Nephron (organoid): ENCODE data around the gene CLEC18A.
"Not testable (repeated sequence)": the region's sequence is repeated elsewhere in the genome, so short reads cannot be mapped to it uniquely, and the experiment has no call there.

Source experiments
- H3K27ac Mint-ChIP-seq, 3 experiments: 2 replicates each; pipeline ENCODE4 v1.8.0; 2020; ENCODE audit warnings: mixed read lengths in 3 of 3, mild to moderate bottlenecking in 2 of 3, moderate library complexity in 1 of 3
- H3K27me3 Mint-ChIP-seq: 2 replicates; pipeline ENCODE4 v1.8.0; 2021; ENCODE audit warnings: low read depth, mild to moderate bottlenecking, moderate library complexity, mixed read lengths
- H3K36me3 Mint-ChIP-seq: 2 replicates; pipeline ENCODE4 v1.8.0; 2020; ENCODE audit warnings: low read depth, mixed read lengths
- H3K4me1 Mint-ChIP-seq: 2 replicates; pipeline ENCODE4 v1.8.0; 2020; ENCODE audit warnings: mixed read lengths
- H3K4me3 Mint-ChIP-seq, 3 experiments: 2 replicates each; pipeline ENCODE4 v1.8.0; 2020; ENCODE audit warnings: mild to moderate bottlenecking in 3 of 3, mixed read lengths in 3 of 3, moderate library complexity in 2 of 3
- H3K9me3 Mint-ChIP-seq: 2 replicates; pipeline ENCODE4 v1.8.0; 2020; ENCODE audit warnings: mixed read lengths

The CLEC18A gene

DNA sequence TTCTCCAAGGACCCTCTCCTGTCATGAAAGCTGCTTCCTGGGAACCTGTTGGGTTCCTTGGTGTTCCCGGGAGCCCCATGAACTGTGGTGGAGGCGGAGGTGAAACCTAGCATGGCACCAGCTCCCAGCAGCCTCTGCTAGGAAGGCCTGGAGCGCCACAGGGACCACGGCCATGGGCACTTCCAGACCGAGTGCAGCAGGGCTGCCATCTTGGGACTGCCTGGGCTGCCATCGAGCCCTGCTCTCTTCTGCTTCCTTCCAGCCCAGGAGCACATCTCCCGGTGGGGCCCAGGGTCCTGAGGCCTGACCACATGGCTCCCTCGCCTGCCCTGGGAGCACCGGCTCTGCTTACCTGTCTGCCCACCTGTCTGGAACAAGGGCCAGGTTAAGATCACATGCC is 12.2 kb downstream of the CLEC18A start:
- not testable (repeated sequence) for H3K4me1 Mint-ChIP-seq, H3K4me3 Mint-ChIP-seq, H3K27ac Mint-ChIP-seq, H3K36me3 Mint-ChIP-seq, H3K27me3 Mint-ChIP-seq, H3K9me3 Mint-ChIP-seq

DNA sequence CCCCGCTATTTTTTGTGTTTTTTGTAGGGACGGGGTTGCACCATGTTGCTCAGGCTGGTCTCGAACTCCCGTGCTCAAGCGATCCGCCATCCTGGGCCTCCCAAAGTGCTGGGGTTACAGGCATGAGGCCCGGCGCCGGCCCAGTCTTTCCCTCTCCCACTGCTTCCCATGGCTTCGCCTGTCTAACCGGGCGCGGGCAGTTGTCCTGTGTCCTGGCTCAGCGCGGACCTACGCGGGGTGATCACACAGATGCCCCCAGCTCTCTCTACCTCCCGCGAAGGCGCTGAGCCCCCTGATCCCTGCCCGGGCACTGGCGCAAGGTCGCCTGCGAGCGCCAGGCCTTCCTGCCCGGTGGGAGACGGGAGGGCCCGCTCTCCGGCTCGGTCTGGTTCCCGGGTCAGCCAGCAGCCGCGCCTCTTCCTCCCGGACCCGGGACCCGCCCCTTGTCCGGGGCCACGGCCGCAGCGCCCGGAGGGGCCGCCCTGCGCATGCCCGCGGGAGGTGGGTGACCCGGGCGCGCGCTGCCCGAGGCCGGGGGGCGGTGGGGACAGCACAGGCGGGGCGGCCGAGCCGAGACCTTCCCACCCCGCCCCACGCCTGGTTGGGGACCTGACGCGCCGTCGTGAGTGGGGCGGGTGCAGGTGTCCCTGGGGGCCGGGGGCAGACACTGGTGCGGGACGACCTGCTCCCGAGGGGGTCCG is 14.0 kb downstream of the CLEC18A start:
- H3K27me3 Mint-ChIP-seq, H3K4me3 Mint-ChIP-seq, H3K4me1 Mint-ChIP-seq, H3K27ac Mint-ChIP-seq, H3K36me3 Mint-ChIP-seq, H3K9me3 Mint-ChIP-seq: not testable (repeated sequence)

DNA sequence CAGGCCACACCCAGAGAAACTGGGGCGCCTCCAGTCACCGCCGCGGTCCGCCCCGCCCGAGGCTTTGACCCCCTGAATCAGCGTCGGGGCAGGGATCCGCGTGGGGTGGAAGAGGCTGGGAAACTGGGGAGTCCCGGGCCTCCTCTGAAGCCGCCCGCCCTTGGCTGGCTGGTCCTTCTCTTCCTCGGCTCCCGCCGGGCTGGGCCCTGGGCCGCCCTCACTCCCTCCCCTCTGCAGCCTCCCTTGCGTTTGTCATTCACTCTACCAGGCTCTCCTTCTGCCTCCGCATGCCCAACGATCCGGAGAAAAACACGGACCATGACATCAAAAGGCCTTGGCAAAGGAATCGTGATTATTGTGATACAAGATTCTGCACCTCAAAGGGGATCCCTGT is 14.5 kb downstream of the CLEC18A start:
- H3K9me3 Mint-ChIP-seq, H3K36me3 Mint-ChIP-seq, H3K27me3 Mint-ChIP-seq, H3K4me1 Mint-ChIP-seq: not testable (repeated sequence)
- peak overlapping the region; percentile 59 to 81 (median 80) for H3K4me3 Mint-ChIP-seq
- H3K27ac Mint-ChIP-seq, result peak overlapping the region in 1 of 3 experiments; percentile 40

DNA sequence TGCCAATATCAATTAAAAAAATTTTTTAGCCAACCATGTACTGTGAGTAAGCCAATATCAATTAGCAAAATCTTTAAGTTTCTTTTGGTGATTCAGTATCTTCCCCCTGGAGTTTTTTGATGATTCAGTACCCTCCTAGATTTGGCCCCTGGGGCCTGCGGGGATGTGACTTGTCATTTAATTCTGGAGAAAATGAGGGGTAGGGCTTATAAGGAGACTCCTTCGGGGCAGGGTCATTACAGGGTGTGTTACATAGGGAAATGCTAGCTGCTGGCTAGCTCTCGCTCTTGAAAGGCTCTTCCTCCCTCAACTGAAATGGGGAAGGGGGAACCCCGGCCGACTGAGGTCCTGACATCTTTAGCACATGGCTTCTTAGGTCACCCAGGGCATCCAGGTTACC is 16.6 kb downstream of the CLEC18A start:
- not testable (repeated sequence) for H3K9me3 Mint-ChIP-seq, H3K4me3 Mint-ChIP-seq, H3K27me3 Mint-ChIP-seq, H3K4me1 Mint-ChIP-seq, H3K27ac Mint-ChIP-seq, H3K36me3 Mint-ChIP-seq

DNA sequence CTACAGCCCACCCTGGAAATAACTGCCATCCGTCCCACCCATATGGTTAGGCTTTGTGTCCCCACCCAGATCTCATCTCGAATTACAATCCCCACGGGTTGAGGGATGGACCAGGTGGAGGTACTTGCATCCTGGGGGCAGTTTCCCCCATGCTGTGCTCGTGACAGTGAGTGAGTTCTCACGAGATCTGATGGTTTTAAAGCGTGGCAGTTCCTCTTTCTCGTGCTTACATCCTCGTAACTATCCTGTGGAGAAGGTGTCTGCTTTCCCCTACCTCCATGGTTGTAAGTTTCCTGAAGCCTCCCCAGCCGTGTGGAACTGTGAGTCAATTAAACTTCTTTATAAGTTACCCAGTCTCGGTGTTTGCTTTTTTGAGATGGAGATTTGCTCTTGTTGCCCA is 17.0 kb downstream of the CLEC18A start:
- H3K36me3 Mint-ChIP-seq, H3K27ac Mint-ChIP-seq, H3K4me3 Mint-ChIP-seq, H3K9me3 Mint-ChIP-seq, H3K27me3 Mint-ChIP-seq, H3K4me1 Mint-ChIP-seq: not testable (repeated sequence)

DNA sequence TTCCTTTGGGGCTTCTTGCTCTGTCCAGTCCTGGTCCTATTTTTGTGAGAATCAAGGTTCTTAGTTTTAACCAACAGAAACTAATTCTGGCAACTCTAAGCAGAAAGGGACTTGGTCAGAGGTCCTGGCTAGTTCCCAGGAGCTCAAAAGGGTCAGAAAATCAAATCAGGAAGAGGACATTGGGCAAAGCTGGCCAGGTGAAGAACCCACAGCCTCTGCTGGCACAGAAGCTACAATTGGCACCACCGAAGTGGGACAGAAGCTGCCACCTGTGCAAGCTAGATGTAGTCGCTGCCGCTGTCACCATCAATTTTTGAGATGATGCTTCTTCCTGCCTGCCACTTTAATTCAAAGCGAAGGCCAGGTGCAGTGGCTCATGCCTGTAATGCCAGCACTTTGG is 18.5 kb downstream of the CLEC18A start:
- H3K4me1 Mint-ChIP-seq, H3K4me3 Mint-ChIP-seq, H3K27ac Mint-ChIP-seq, H3K27me3 Mint-ChIP-seq, H3K9me3 Mint-ChIP-seq, H3K36me3 Mint-ChIP-seq: not testable (repeated sequence)

DNA sequence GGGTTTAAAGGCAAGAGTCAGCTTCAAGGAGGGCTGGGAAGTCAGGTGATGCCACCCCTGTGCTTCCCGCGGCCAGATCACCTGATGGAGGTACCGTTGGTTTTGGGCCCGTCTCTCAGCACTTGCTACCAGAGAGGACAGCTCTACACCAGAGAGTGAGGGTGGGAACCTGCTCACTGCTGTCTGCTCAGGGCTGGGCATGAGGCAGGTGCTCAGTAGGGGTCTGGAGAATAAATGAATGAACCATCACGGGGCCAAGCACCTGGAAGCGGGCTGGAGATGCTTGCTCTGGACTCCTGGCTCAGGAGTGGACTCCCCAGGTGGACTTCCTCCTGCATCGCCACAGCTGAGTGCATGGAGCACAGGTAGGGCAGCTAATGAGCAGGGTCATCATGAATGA is 21.0 kb downstream of the CLEC18A start:
- H3K27me3 Mint-ChIP-seq, H3K9me3 Mint-ChIP-seq, H3K4me1 Mint-ChIP-seq, H3K27ac Mint-ChIP-seq, H3K36me3 Mint-ChIP-seq, H3K4me3 Mint-ChIP-seq: not testable (repeated sequence)

DNA sequence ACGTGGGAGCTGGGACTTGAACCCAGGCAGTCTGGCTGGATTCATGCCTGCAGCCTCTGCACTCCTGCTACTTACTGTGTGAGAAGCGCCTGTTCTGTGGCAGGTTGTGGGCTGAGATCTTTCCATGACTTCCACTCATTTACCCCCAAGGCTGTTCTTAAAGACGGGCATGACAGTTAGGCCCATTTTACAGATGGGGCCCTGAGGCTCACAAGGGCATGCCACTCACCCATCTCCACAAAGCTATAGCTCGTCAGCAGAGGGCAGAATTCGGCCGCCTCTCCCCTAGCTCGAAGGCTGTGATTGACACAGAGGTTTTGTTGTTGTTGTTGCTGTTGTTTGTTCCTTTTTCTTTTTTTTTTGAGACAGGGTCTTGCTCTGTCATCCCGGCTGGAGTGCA is 21.8 kb downstream of the CLEC18A start:
- not testable (repeated sequence) for H3K9me3 Mint-ChIP-seq, H3K36me3 Mint-ChIP-seq, H3K27me3 Mint-ChIP-seq, H3K27ac Mint-ChIP-seq, H3K4me3 Mint-ChIP-seq, H3K4me1 Mint-ChIP-seq

DNA sequence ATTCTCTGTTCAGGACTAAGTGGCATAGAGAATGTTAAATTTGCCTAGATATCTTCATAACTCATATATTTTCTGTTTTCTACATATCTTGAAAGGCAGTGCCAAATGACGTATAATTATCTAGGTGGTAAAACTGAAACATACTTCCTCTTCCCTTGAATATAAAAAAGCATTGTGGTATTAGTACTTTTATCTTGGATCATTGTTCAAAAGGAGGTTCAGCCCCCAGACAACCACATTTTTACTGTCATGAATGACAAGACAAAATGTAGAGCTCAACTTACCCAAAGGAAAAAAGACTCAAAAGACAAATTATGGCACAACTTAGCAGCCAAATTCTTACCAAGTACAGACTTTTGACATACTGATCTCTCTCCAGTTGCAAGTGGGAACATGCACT is 34.1 kb downstream of the CLEC18A start:
- H3K4me1 Mint-ChIP-seq, H3K4me3 Mint-ChIP-seq, H3K27ac Mint-ChIP-seq, H3K27me3 Mint-ChIP-seq, H3K9me3 Mint-ChIP-seq: not testable (repeated sequence)
- H3K36me3 Mint-ChIP-seq, result peaks cover 31% of the 10 kb centered on the region

DNA sequence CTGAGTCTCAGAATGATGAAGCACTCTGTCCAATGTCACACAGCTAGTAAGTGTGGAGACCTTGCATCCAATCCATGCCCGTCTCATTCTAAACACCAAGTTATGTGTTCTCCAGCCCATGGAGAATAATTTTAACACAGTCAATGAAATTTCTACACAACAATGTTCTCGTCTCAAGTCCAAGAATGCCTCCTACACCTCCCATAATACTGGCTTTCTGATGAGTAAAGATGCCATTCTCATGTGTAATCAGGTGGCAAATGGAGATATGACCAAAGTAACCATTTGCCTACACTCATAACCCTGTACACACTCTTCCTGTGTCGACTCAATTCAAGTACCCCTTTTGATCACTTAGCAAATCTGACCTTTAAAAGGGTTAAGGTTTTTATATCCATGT is 46.8 kb downstream of the CLEC18A start:
- H3K9me3 Mint-ChIP-seq, H3K4me3 Mint-ChIP-seq, H3K4me1 Mint-ChIP-seq, H3K27ac Mint-ChIP-seq, H3K27me3 Mint-ChIP-seq: not testable (repeated sequence)
- H3K36me3 Mint-ChIP-seq, result peaks cover 13% of the 10 kb centered on the region

DNA sequence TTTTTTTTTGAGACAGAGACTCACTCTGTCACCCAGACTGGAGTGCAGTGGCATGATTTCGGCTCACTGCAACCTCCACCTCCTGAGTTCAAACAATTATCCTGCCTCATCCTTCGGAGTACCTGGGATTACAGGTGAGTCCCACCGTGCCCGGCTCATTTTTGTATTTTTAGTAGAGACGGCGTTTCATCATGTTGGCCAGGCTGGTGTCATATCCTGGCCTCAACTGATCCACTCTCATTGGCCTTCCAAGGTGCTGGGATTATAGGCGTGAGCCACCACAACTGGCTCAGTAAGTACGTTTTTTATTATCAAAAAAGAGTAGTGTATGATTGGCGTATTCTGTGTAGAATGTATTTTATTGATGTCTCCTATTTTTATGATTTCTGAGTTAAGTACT is 48.7 kb downstream of the CLEC18A start:
- peaks cover 21% of the 10 kb centered on the region for H3K36me3 Mint-ChIP-seq
- not testable (repeated sequence) for H3K27ac Mint-ChIP-seq

DNA sequence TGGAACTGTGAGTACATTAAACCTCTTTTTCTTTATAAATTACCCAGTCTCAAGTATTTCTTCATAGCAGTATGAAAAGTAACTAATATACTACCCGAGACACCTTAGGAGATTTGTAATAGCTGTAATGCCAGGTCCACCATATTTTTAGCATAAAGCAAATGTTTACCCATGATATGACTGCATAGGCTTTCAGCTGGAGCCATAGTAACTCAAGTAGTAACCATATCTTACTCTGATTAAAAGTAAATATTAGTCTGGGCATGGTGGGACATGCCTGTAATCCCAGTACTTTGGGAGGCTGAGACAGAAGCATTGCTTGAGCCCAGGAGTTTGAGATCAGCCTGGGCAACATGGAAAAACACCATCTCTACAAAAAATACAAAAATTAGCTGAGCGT is 52.4 kb downstream of the CLEC18A start:
- H3K27me3 Mint-ChIP-seq, H3K27ac Mint-ChIP-seq, H3K4me3 Mint-ChIP-seq, H3K9me3 Mint-ChIP-seq, H3K4me1 Mint-ChIP-seq: not testable (repeated sequence)
- peaks cover 35% of the 10 kb centered on the region for H3K36me3 Mint-ChIP-seq

More for the DNA sequence above, 48.7 kb downstream of the CLEC18A start:
- H3K4me3 Mint-ChIP-seq, H3K9me3 Mint-ChIP-seq, H3K4me1 Mint-ChIP-seq, H3K27me3 Mint-ChIP-seq: not testable (repeated sequence)

DNA sequence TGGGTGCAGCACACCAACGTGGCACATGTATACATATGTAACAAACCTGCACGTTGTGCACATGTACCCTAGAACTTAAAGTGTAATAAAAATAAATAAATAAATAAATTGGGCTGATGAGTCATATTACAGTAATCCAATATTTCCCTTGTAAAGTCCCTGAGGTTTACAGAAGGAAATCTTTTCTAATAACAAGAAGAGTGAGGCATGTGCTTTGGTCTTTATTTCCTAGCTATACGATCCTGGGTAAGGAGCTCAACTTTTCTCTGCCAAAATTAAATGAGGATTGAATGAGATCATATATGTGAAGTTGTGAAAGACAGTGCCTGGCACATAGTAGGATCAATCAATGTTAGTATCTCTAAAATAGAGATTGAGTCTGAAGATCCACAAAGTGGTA is 57.5 kb downstream of the CLEC18A start:
- H3K4me3 Mint-ChIP-seq, H3K27ac Mint-ChIP-seq, H3K4me1 Mint-ChIP-seq, H3K27me3 Mint-ChIP-seq, H3K9me3 Mint-ChIP-seq: not testable (repeated sequence)
- peaks cover 43% of the 10 kb centered on the region for H3K36me3 Mint-ChIP-seq

DNA sequence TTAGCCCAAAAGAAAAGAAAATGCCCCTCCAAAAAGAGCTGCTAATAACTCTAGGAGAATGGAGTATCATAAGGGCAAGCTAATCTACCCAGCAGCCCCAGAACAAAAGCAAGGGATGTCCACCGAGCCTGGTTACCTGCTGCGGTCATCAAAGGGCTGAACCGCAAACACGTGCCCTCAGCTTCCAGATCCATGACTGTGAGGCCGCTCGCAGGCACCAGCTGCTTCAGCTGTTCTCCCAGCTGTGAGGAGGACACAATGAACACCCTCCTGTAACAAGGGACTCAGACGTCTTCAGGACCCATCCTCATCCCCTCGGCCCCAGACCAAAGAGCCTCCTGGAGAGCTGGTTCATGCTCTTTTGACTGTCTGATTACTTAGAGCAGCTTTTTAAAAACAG is 59.5 kb downstream of the CLEC18A start:
- H3K27me3 Mint-ChIP-seq, H3K4me3 Mint-ChIP-seq, H3K27ac Mint-ChIP-seq, H3K9me3 Mint-ChIP-seq, H3K4me1 Mint-ChIP-seq: not testable (repeated sequence)
- H3K36me3 Mint-ChIP-seq, result peaks cover 50% of the 10 kb centered on the region

DNA sequence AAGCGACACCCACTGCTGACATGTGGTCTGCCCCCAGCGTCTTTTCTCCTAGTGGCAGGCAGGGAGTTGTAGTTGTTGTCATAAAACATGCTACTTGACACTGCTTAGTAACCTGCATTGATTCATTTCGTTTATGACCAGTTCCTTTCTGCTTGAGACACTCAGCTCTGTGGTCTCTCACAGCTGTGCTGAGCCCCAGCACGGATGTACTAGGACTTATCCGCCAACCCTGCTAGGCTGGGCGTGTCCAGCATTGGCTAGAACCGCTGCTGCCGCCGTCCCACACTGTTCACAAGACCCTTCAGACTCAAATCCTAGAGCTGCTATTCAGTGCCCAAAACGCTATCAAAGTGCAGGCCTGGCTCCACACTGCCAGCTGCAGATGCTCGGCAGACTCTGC is 60.0 kb downstream of the CLEC18A start:
- H3K27me3 Mint-ChIP-seq, H3K9me3 Mint-ChIP-seq, H3K27ac Mint-ChIP-seq, H3K4me1 Mint-ChIP-seq, H3K4me3 Mint-ChIP-seq: not testable (repeated sequence)
- peaks cover 55% of the 10 kb centered on the region for H3K36me3 Mint-ChIP-seq

DNA sequence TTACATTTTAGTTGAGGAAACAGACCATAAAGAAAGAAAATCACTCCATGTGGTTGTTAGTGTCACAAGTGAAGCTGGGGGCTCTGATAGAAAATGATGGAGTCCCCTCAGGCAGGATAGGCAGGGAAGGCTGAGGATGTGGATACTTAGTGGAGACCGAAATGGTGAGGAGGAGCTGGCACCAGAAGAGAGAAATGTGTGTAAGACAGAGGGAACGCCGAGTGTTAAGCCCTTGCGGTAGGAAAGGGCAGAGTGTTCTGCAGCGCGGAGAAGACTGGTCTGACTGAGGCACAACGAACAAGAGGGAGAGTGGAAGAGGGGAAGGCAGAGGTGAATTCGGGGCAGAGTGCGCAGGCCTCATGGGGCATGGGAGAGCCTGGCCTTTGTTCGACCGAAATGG is 61.2 kb downstream of the CLEC18A start:
- not testable (repeated sequence) for H3K27me3 Mint-ChIP-seq, H3K27ac Mint-ChIP-seq, H3K4me3 Mint-ChIP-seq, H3K9me3 Mint-ChIP-seq, H3K4me1 Mint-ChIP-seq
- peaks cover 53% of the 10 kb centered on the region for H3K36me3 Mint-ChIP-seq
